Measurements from ENCODE around the gene ACTR1A. TPM values are rescaled to one million over a fixed set of nuclear protein-coding genes. Genes with fewer than 3 reads are reported as not detected.

The ACTR1A gene
- total RNA-seq, 1 experiment from 2014 or later = 82.1 TPM

DNA sequence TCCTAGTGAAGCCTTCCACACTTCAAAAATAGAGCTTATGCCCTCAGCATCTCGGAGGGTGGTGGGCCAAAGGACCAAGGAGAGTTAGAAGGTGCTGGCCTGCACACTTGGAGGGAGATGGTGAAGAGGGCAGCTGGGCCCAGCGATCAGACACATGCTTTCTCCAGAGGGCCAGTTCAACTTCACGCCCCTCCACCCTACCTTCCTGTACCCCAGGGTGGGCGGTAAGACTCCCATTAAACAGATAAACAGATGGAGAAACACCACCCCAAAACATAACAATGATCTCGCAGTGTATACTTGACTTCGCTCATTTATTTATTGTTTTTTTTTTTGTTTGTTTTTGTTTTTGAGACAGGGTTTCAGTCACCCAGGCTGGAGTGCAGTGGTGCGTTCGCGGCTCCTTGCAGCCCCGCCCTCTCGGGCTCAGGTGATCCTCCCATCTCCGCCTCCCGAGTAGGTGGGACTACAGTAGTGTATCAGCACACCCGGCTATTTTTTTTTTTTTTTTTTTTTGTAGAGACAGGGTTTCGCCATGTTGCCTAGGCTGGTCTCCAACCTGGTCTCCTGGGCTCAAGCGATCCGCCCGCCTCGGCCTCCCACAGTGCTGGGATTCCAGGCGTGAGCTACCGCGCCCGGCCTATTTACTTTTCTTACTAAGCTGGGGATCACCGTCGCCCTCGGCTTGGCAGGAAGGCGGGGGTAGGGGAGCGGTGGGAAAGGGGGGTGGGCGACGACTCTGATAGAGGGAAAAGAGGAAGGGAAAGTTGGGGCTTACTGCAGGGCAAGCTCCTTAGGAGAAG, 53.0 kb downstream of the ACTR1A start:
- WGBS (ENCODE audit: extremely low coverage, insufficient read length, low lambda C conversion rate) = no CpG with 5 or more reads among the region's 30 CpGs
- Histone ChIP-seq H2AK5ac (ENCODE audit: insufficient read length, low read length) (no peak overlapping the region), H3K79me1 (ENCODE audit: insufficient read depth, low read depth, low read length, poor library complexity, severe bottlenecking) (peaks cover 3% of the 10 kb centered on the region), H3K23ac (ENCODE audit: insufficient read length, low read depth, low read length) (no peak overlapping the region), H4K20me1 (ENCODE audit: control insufficient read depth, insufficient read depth, insufficient read length) (no peaks in the 10 kb centered on the region), H3K27ac (ENCODE audit: insufficient read length, low read depth, low read length) (no peak overlapping the region), H4K91ac (ENCODE audit: insufficient read length, low read depth, low read length) (no peak overlapping the region), H2BK120ac (ENCODE audit: low read depth, low read length, poor library complexity, severe bottlenecking) (no peak overlapping the region), H3K18ac (ENCODE audit: insufficient read length, low read depth, low read length) (peak overlapping the region; percentile 69), H4K5ac (ENCODE audit: insufficient read length, low read depth, low read length) (peak overlapping the region; percentile 37), H3K9me3 (ENCODE audit: control insufficient read depth, low read depth, low read length) (no peaks in the 10 kb centered on the region), H2BK5ac (ENCODE audit: insufficient read length, low read length) (no peak overlapping the region), H2AFZ (ENCODE audit: low read length) (peak overlapping the region; percentile 27), H3K4ac (ENCODE audit: low read depth, low read length) (no peak overlapping the region), H3K4me1 (ENCODE audit: insufficient read depth, low read length) (peaks cover 7% of the 10 kb centered on the region; the same call in 1 of the 2 replicates), H3K23me2 (ENCODE audit: insufficient read length, low read depth, low read length, poor library complexity, severe bottlenecking) (peaks cover 11% of the 10 kb centered on the region), H4K8ac (replicated peaks; ENCODE audit: insufficient read length, low read depth, low read length) (no peak overlapping the region), H3K27me3 (ENCODE audit: insufficient read depth, low read length) (0 out of 2 replicates have a peak, but pooled peaks cover 2% of the 10 kb centered on the region), H3K14ac (ENCODE audit: insufficient read depth, low read length) (peak overlapping the region; percentile 17; the same call in 1 of the 2 replicates), H3K79me2 (ENCODE audit: insufficient read depth, low read length) (peaks cover 3% of the 10 kb centered on the region; the same call in 1 of the 2 replicates), H3K4me2 (ENCODE audit: insufficient read depth, insufficient read length, low read length) (peak overlapping the region; percentile 92), H2BK12ac (ENCODE audit: insufficient read length, low read depth, low read length) (no peak overlapping the region), H2BK15ac (ENCODE audit: low read depth, low read length) (no peak overlapping the region), H3K56ac (ENCODE audit: insufficient read length, low read depth, low read length) (no peak overlapping the region), H3T11ph (ENCODE audit: low read length) (no peak overlapping the region), H2BK20ac (ENCODE audit: low read depth, low read length, poor library complexity, severe bottlenecking) (no peak overlapping the region), H3K9ac (ENCODE audit: extremely low read depth, insufficient read length, low read length) (peak overlapping the region; percentile 78)
- TF ChIP-seq, protein P1, sequence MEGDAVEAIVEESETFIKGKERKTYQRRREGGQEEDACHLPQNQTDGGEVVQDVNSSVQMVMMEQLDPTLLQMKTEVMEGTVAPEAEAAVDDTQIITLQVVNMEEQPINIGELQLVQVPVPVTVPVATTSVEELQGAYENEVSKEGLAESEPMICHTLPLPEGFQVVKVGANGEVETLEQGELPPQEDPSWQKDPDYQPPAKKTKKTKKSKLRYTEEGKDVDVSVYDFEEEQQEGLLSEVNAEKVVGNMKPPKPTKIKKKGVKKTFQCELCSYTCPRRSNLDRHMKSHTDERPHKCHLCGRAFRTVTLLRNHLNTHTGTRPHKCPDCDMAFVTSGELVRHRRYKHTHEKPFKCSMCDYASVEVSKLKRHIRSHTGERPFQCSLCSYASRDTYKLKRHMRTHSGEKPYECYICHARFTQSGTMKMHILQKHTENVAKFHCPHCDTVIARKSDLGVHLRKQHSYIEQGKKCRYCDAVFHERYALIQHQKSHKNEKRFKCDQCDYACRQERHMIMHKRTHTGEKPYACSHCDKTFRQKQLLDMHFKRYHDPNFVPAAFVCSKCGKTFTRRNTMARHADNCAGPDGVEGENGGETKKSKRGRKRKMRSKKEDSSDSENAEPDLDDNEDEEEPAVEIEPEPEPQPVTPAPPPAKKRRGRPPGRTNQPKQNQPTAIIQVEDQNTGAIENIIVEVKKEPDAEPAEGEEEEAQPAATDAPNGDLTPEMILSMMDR (conservative IDR thresholded peaks at IDR 0.05) = no peak
- H3K27ac Mint-ChIP-seq = peak overlapping the region; percentile 78 to 96 (median 94)
- H3K9me3 Mint-ChIP-seq = no peaks in the 10 kb centered on the region; a peak in 2 of 5 replicates
- peaks cover 6% of the 10 kb centered on the region; the same call in 1 of the 2 replicates for H3K27me3 Mint-ChIP-seq (ENCODE audit: low read depth)
- DNase-seq = peak; percentile 91
- H3K4me1 Mint-ChIP-seq = peaks cover 27 to 38% of the 10 kb centered on the region in 2 experiments
- H3K36me3 Mint-ChIP-seq (ENCODE audit: insufficient read depth in 1 of 3, low read depth in 3 of 3) = peaks cover 4 to 8% (median 4%) of the 10 kb centered on the region in 3 experiments
- peak overlapping the region; percentile 84 to 97 for H3K4me3 Mint-ChIP-seq

Data from H9 (cell line).